WTC11 (cell line): ENCODE measurements around the gene AEBP2. TPM values are rescaled to one million over a fixed set of nuclear protein-coding genes. Genes with fewer than 3 reads are reported as not detected.

ENCODE experiments used
- ATAC-seq: fragments of 200-7000 bp; cut with Tn5 transposase; 2 replicates; pipeline ENCODE4 v1.10.0; 2021; ENCODE audit warnings: mild to moderate bottlenecking, moderate library complexity
- CTCF ChIA-PET: fragments of 300-600 bp; sonication (Branson Sonifier 250); formaldehyde crosslinking; loops from one replicate; lab custom pipeline; 2021; ENCODE audit warnings: antibody characterized with exemption; lab: Charles Lee
- POLR2A ChIA-PET: fragments of 350-600 bp; sonication (Branson Sonifier 250); formaldehyde crosslinking; loops from one replicate; lab custom pipeline; 2021; ENCODE audit warnings: antibody characterized with exemption; lab: Charles Lee
- DNase-seq: peaks from one replicate; pipeline ENCODE4 v3.0.0; 2021; ENCODE audit warnings: low spot score
- H3K27ac Mint-ChIP-seq: 2 replicates; pipeline ENCODE4 v1.8.0; 2021; ENCODE audit warnings: mixed read lengths
- H3K27me3 Mint-ChIP-seq: 2 replicates; pipeline ENCODE4 v1.8.0; 2021; ENCODE audit warnings: low read depth, mild to moderate bottlenecking, moderate library complexity, mixed read lengths
- H3K36me3 Mint-ChIP-seq: 2 replicates; pipeline ENCODE4 v1.8.0; 2021; ENCODE audit warnings: mixed read lengths
- H3K4me1 Mint-ChIP-seq: 2 replicates; pipeline ENCODE4 v1.8.0; 2022; ENCODE audit warnings: mixed read lengths
- H3K4me3 Mint-ChIP-seq: 2 replicates; pipeline ENCODE4 v1.8.0; 2021; ENCODE audit warnings: mild to moderate bottlenecking, moderate library complexity, mixed read lengths
- H3K9me3 Mint-ChIP-seq: 2 replicates; pipeline ENCODE4 v1.8.0; 2021; ENCODE audit warnings: mixed read lengths
- CREM ChIP-seq: sonication (generic); formaldehyde crosslinking; IDR thresholded peaks from 2 replicates; pipeline ENCODE4 v1.8.1; 2022; ENCODE audit warnings: mild to moderate bottlenecking, missing genetic modification reagents, moderate library complexity
- E2F4 ChIP-seq: sonication (generic); formaldehyde crosslinking; IDR thresholded peaks from 2 replicates; pipeline ENCODE4 v1.8.1; 2022; ENCODE audit warnings: low read depth, mild to moderate bottlenecking, moderate library complexity, missing genetic modification reagents, borderline replicate concordance
- ESRRA ChIP-seq: sonication (generic); formaldehyde crosslinking; IDR thresholded peaks from 2 replicates; pipeline ENCODE4 v1.8.1; 2022; ENCODE audit warnings: mild to moderate bottlenecking, missing genetic modification reagents, borderline replicate concordance
- FOXK1 ChIP-seq: sonication (generic); formaldehyde crosslinking; IDR thresholded peaks from 2 replicates; pipeline ENCODE4 v1.8.0; 2022; ENCODE audit warnings: mild to moderate bottlenecking, moderate library complexity, missing genetic modification reagents
- IRF2 ChIP-seq: sonication (generic); formaldehyde crosslinking; IDR thresholded peaks from 2 replicates; pipeline ENCODE4 v1.8.0; 2022; ENCODE audit warnings: low read depth, missing genetic modification reagents, borderline replicate concordance
- NR3C1 ChIP-seq: sonication (generic); formaldehyde crosslinking; conservative IDR thresholded peaks from 2 replicates; pipeline ENCODE4 v1.8.1; 2023; ENCODE audit warnings: low read depth, mild to moderate bottlenecking, missing genetic modification reagents
- OVOL2 ChIP-seq: fragments of 250-450 bp; sonication (Bioruptor Pico); IDR thresholded peaks from 2 replicates; pipeline ENCODE4 v1.9.0; 2021; ENCODE audit warnings: mild to moderate bottlenecking, borderline replicate concordance
- RORB ChIP-seq: fragments of 250-450 bp; sonication (Bioruptor Pico); IDR thresholded peaks from 2 replicates; pipeline ENCODE4 v1.9.0; 2021; ENCODE audit warnings: mild to moderate bottlenecking
- TEAD1 ChIP-seq: sonication (generic); formaldehyde crosslinking; IDR thresholded peaks from 2 replicates; pipeline ENCODE4 v1.8.0; 2022; ENCODE audit warnings: mild to moderate bottlenecking, missing genetic modification reagents
- USF2 ChIP-seq: sonication (generic); formaldehyde crosslinking; IDR thresholded peaks from 2 replicates; pipeline ENCODE4 v1.8.1; 2023; ENCODE audit warnings: mild to moderate bottlenecking, missing genetic modification reagents, moderate library complexity
- ZNF219 ChIP-seq: sonication (generic); formaldehyde crosslinking; IDR thresholded peaks from 2 replicates; pipeline ENCODE4 v1.8.0; 2023; ENCODE audit warnings: missing genetic modification reagents, mild to moderate bottlenecking, borderline replicate concordance
- ZNF232 ChIP-seq: sonication (generic); formaldehyde crosslinking; IDR thresholded peaks from 2 replicates; pipeline ENCODE4 v1.8.0; 2022; ENCODE audit warnings: mild to moderate bottlenecking, missing genetic modification reagents
- ZNF423 ChIP-seq: fragments of 250-450 bp; sonication (Bioruptor Pico); IDR thresholded peaks from 2 replicates; pipeline ENCODE4 v2.1.2; 2022; ENCODE audit warnings: mild to moderate bottlenecking, moderate library complexity
- ZNF532 ChIP-seq: fragments of 250-450 bp; sonication (Bioruptor Pico); IDR thresholded peaks from 2 replicates; pipeline ENCODE4 v1.9.0; 2021; ENCODE audit warnings: mild to moderate bottlenecking, borderline replicate concordance
- total RNA-seq: library from RNA; stranded (reverse); gene quantifications from 3 replicates; pipeline ENCODE4 v1.2.3, GENCODE V29; 2021
- TF ChIP-seq, protein P1 (sequence below): sonication (generic); formaldehyde crosslinking; IDR thresholded peaks from 2 replicates; pipeline ENCODE4 v1.8.0; 2023; ENCODE audit warnings: mild to moderate bottlenecking, missing genetic modification reagents
- TF ChIP-seq, protein P2 (sequence below): fragments of 250-450 bp; sonication (Bioruptor Pico); IDR thresholded peaks from 2 replicates; pipeline ENCODE4 v2.1.2; 2022; ENCODE audit warnings: mild to moderate bottlenecking, moderate library complexity
- TF ChIP-seq, protein P3 (sequence below): sonication (generic); formaldehyde crosslinking; IDR thresholded peaks from 2 replicates; pipeline ENCODE4 v1.8.0; 2022; ENCODE audit warnings: mild to moderate bottlenecking, missing genetic modification reagents

AEBP2 gene
- total RNA-seq, 1 experiment from 2014 or later: 65.9 TPM

DNA sequence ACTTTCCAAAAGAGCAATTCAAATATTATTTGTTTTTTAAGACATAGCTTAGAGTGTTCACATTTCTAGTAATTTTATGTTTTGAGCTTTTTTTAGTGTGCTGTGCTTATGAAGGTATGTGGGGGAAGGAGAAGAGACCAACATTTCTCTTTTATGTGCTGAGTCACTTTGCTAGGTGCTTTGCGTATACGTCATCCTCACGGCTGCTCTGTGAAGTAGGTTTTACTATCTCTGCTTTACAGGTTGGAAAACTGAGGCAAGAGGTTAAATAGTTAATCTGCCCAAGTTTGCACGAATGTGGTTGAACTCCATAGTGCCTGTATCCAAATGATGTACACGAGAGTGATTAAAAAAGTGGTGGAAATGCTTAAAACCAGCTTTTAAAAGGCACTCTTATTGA, 75.9 kb downstream of the AEBP2 start (continued):
- TF ChIP-seq, protein P1, sequence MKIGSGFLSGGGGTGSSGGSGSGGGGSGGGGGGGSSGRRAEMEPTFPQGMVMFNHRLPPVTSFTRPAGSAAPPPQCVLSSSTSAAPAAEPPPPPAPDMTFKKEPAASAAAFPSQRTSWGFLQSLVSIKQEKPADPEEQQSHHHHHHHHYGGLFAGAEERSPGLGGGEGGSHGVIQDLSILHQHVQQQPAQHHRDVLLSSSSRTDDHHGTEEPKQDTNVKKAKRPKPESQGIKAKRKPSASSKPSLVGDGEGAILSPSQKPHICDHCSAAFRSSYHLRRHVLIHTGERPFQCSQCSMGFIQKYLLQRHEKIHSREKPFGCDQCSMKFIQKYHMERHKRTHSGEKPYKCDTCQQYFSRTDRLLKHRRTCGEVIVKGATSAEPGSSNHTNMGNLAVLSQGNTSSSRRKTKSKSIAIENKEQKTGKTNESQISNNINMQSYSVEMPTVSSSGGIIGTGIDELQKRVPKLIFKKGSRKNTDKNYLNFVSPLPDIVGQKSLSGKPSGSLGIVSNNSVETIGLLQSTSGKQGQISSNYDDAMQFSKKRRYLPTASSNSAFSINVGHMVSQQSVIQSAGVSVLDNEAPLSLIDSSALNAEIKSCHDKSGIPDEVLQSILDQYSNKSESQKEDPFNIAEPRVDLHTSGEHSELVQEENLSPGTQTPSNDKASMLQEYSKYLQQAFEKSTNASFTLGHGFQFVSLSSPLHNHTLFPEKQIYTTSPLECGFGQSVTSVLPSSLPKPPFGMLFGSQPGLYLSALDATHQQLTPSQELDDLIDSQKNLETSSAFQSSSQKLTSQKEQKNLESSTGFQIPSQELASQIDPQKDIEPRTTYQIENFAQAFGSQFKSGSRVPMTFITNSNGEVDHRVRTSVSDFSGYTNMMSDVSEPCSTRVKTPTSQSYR (CRISPR knock-in tag): no peak

GRCh38 chr12:19517583-19517982, 78.3 kb downstream of the AEBP2 start:
- Mint-ChIP-seq H3K9me3 (no peaks in the 10 kb centered on the region), H3K4me1 (peaks cover 37% of the 10 kb centered on the region), H3K4me3 (no peak overlapping the region), H3K27ac (no peak overlapping the region), H3K36me3 (peaks cover 31% of the 10 kb centered on the region), H3K27me3 (no peaks in the 10 kb centered on the region)
- no peak for TF ChIP-seq FOXK1
- TF ChIP-seq USF2 (CRISPR knock-in tag): no peak
- TF ChIP-seq, protein P2, sequence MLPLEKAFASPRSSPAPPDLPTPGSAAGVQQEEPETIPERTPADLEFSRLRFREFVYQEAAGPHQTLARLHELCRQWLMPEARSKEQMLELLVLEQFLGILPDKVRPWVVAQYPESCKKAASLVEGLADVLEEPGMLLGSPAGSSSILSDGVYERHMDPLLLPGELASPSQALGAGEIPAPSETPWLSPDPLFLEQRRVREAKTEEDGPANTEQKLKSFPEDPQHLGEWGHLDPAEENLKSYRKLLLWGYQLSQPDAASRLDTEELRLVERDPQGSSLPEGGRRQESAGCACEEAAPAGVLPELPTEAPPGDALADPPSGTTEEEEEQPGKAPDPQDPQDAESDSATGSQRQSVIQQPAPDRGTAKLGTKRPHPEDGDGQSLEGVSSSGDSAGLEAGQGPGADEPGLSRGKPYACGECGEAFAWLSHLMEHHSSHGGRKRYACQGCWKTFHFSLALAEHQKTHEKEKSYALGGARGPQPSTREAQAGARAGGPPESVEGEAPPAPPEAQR (CRISPR knock-in tag): no peak
- TF ChIP-seq IRF2 (CRISPR knock-in tag): no peak
- no peak for TF ChIP-seq ZNF219 (CRISPR knock-in tag)
- TF ChIP-seq, protein P3, sequence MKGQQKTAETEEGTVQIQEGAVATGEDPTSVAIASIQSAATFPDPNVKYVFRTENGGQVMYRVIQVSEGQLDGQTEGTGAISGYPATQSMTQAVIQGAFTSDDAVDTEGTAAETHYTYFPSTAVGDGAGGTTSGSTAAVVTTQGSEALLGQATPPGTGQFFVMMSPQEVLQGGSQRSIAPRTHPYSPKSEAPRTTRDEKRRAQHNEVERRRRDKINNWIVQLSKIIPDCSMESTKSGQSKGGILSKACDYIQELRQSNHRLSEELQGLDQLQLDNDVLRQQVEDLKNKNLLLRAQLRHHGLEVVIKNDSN (CRISPR knock-in tag): no peak
- no peak for TF ChIP-seq ESRRA (CRISPR knock-in tag)
- TF ChIP-seq OVOL2 (CRISPR knock-in tag): no peak
- CTCF ChIA-PET: no interaction called here
- DNase-seq: no peak
- ATAC-seq: no peak
- POLR2A ChIA-PET: no interaction called here

DNA sequence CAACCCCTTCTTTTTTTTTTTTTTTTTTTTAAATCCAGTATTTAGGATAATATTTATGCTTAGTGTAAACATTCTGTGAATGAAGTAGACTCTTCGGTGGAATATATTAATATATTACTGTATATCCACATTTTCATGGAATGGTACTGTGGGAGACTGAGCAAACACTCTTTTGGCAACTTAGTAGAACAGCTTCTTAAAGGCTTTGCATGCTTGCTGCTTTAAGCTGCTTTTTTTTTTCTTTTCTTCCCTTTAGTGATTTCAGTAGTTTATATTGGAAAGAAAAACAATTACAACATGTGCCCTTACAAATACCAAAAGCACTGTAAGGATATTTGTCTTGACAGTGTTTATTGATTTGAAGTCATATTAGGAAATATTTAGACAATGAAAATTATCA, 78.9 kb downstream of the AEBP2 start:
- ATAC-seq: no peak
- Mint-ChIP-seq H3K36me3 (peaks cover 28% of the 10 kb centered on the region), H3K4me1 (peaks cover 37% of the 10 kb centered on the region), H3K9me3 (no peaks in the 10 kb centered on the region), H3K27me3 (no peaks in the 10 kb centered on the region), H3K4me3 (no peak overlapping the region), H3K27ac (no peak overlapping the region)
- no peak for DNase-seq
- TF ChIP-seq ZNF232 (no peak), RORB (CRISPR knock-in tag) (no peak)
- ChIA-PET POLR2A (no interaction called here), CTCF (no interaction called here)

DNA sequence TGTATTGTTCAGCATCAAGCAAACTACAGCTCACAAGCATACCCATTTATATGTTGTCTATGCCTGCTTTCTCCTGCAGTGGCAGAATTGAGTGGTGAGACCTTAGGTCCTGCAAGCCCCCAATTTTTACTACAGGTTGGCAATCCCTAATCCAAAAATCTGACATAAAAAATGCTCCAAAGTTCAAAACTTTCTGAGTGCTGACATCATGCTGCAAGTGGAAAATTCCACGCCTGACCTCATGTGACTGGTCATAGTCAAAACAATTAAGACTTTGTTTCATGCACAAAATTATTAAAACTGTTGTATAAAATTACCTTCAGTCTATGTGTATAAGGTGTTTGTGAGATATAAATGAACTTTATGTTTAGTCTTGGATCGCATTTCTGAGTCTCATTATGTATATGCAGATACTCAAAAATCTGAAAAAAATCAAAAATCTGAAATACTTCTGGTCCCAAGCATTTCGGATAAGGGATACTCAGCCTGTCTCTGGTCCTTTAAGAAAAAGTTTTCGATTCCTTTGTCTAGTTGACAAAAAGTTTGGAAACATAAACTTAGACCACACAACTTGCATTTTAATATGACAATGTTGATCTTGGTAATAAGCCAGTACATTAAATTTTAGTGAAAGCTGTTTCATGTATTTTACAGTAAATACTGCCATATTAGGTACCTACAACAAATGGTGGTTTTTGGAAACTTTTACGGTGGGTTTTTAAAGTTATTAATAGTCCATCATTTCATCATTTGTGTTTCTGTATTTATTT, 81.5 kb downstream of the AEBP2 start:
- CTCF ChIA-PET: no interaction called here
- Mint-ChIP-seq H3K36me3 (peaks cover 26% of the 10 kb centered on the region), H3K27ac (no peak overlapping the region), H3K9me3 (no peaks in the 10 kb centered on the region), H3K4me3 (no peak overlapping the region), H3K4me1 (peaks cover 19% of the 10 kb centered on the region), H3K27me3 (no peaks in the 10 kb centered on the region)
- ATAC-seq: no peak
- POLR2A ChIA-PET: interaction anchor here (0.6 kb wide), 1 partner anchor 33 kb away, joined by 6 read pairs; no protein-coding TSS in a partner anchor
- no peak for DNase-seq
- TF ChIP-seq ZNF423 (CRISPR knock-in tag) (no peak), NR3C1 (no peak), E2F4 (CRISPR knock-in tag) (no peak), TEAD1 (no peak), ZNF532 (CRISPR knock-in tag) (no peak), CREM (no peak)
